H1 (cell line): ENCODE results near the gene RANBP17. TPM values are rescaled to one million over a fixed set of nuclear protein-coding genes. Genes with fewer than 3 reads are reported as not detected.
"Not testable (repeated sequence)": the region's sequence is repeated elsewhere in the genome, so short reads cannot be mapped to it uniquely, and the experiment has no call there.

Experiments
- CTCF ChIA-PET: fragments of 300-600 bp; sonication (Branson Sonifier 250); formaldehyde crosslinking; loops from one replicate; lab custom pipeline; 2021; ENCODE audit not compliant: partially characterized antibody; lab: Charles Lee
- POLR2A ChIA-PET: fragments of 300-600 bp; sonication (Branson Sonifier 250); formaldehyde crosslinking; loops from one replicate; lab custom pipeline; 2021; ENCODE audit warnings: inconsistent platforms; ENCODE audit not compliant: partially characterized antibody; lab: Charles Lee
- DNase-seq, 2 experiments: peaks; one replicate each; pipeline versions ENCODE4 v3.0.0 to v3.0.0-alpha.2; 2010 to 2022; ENCODE audit warnings: low spot score in 2 of 2, low read depth in 1 of 2, mixed read lengths in 1 of 2
- FAIRE-seq: peaks from 2 replicates; lab custom pipeline; 2011; peaks lifted over from hg19 to GRCh38; lab: Jason Lieb, UNC
- H2AFZ ChIP-seq: 2 replicates; pipeline ENCODE4 v1.8.1; 2012; ENCODE audit warnings: low read length, inconsistent platforms
- H2AK5ac ChIP-seq: 2 replicates; pipeline ENCODE4 v1.6.1; 2013; ENCODE audit warnings: low read depth, low read length
- H2BK120ac ChIP-seq: replicated peaks from 2 replicates; pipeline ENCODE3; 2013; ENCODE audit warnings: low read depth, low read length, inconsistent platforms
- H2BK12ac ChIP-seq: 2 replicates; pipeline ENCODE4 v1.6.1; 2013; ENCODE audit warnings: low read depth, low read length
- H2BK15ac ChIP-seq: 2 replicates; pipeline ENCODE4 v1.6.1; 2013; ENCODE audit warnings: low read length
- H2BK20ac ChIP-seq: 2 replicates; pipeline ENCODE4 v1.6.1; 2013; ENCODE audit warnings: low read length
- H2BK5ac ChIP-seq: 2 replicates; pipeline ENCODE4 v1.6.1; 2013; ENCODE audit warnings: low read depth, low read length
- H3K14ac ChIP-seq: 2 replicates; pipeline ENCODE4 v1.6.1; 2013; ENCODE audit warnings: inconsistent platforms; ENCODE audit not compliant: insufficient read length
- H3K18ac ChIP-seq: 2 replicates; pipeline ENCODE4 v1.6.1; 2013; ENCODE audit warnings: low read length; ENCODE audit errors: extremely low read depth
- H3K23ac ChIP-seq: 2 replicates; pipeline ENCODE4 v1.6.1; 2013; ENCODE audit warnings: inconsistent platforms; ENCODE audit not compliant: insufficient read length
- H3K23me2 ChIP-seq: 2 replicates; pipeline ENCODE4 v1.6.1; 2013; ENCODE audit warnings: low read depth, low read length
- H3K27ac ChIP-seq: 2 replicates; pipeline ENCODE4 v1.6.1; 2011; ENCODE audit warnings: low read depth, low read length, inconsistent platforms
- H3K27me3 ChIP-seq, 4 experiments: replicated peaks in 1 of 4; 1 replicate in 1 of 4; 2 replicates in 3 of 4; pipeline versions ENCODE4 v1.6.1 to v1.8.1; 2011 to 2013; ENCODE audit warnings: low read length in 3 of 4, mild to moderate bottlenecking in 3 of 4, inconsistent platforms in 2 of 4, mixed read lengths in 2 of 4, moderate library complexity in 1 of 4; ENCODE audit not compliant: control insufficient read depth in 3 of 4, insufficient read depth in 3 of 4; ENCODE audit errors: extremely low read depth in 1 of 4
- H3K36me3 ChIP-seq, 4 experiments: 2 replicates each; pipeline versions ENCODE4 v1.6.1 to v1.8.1; 2011 to 2013; ENCODE audit warnings: mild to moderate bottlenecking in 4 of 4, low read length in 3 of 4, moderate library complexity in 2 of 4, control low read depth in 1 of 4, inconsistent platforms in 1 of 4; ENCODE audit not compliant: insufficient read depth in 4 of 4, control insufficient read depth in 2 of 4
- H3K4ac ChIP-seq: replicated peaks from 2 replicates; pipeline ENCODE3; 2013; ENCODE audit warnings: low read length, low read depth, mixed read lengths, inconsistent platforms; ENCODE audit not compliant: insufficient read length
- H3K4me1 ChIP-seq, 4 experiments: replicated peaks in 1 of 4; 1 replicate in 1 of 4; 2 replicates in 3 of 4; pipeline versions ENCODE4 v1.6.1 to v1.8.1; 2011 to 2013; ENCODE audit warnings: low read length in 3 of 4, inconsistent platforms in 2 of 4, mixed read lengths in 1 of 4; ENCODE audit not compliant: insufficient read depth in 4 of 4, control insufficient read depth in 3 of 4
- H3K4me2 ChIP-seq, 2 experiments: 2 replicates each; pipeline versions ENCODE4 v1.6.1 to v1.8.1; 2011 to 2013; ENCODE audit warnings: low read depth in 2 of 2, low read length in 2 of 2, control low read depth in 1 of 2, inconsistent platforms in 1 of 2, mild to moderate bottlenecking in 1 of 2; ENCODE audit not compliant: insufficient read depth in 1 of 2
- H3K4me3 ChIP-seq, 4 experiments: fragments of 200-600, 300-600 bp in 1 of 4; sonication (generic), shearing (Covaris generic), sonication (Bioruptor Twin) in 1 of 4; 2 replicates each; pipeline versions ENCODE4 v1.5.1 to v1.8.1; 2011 to 2016; ENCODE audit warnings: low read length in 4 of 4, low read depth in 3 of 4, control low read depth in 2 of 4, inconsistent platforms in 2 of 4, mild to moderate bottlenecking in 2 of 4, mixed read lengths in 1 of 4, moderate library complexity in 1 of 4; ENCODE audit not compliant: insufficient read depth in 2 of 4; ENCODE audit errors: extremely low read depth in 1 of 4
- H3K56ac ChIP-seq: replicated peaks from 2 replicates; pipeline ENCODE3; 2013; ENCODE audit warnings: low read depth, mild to moderate bottlenecking, mixed read lengths, low read length, inconsistent platforms; ENCODE audit not compliant: insufficient read length
- H3K79me1 ChIP-seq: 2 replicates; pipeline ENCODE4 v1.6.1; 2013; ENCODE audit warnings: low read depth, low read length, control low read depth
- H3K79me2 ChIP-seq, 2 experiments: 2 replicates each; pipeline versions ENCODE4 v1.6.1 to v1.8.1; 2012 to 2013; ENCODE audit warnings: low read length in 2 of 2, mild to moderate bottlenecking in 2 of 2, inconsistent platforms in 1 of 2; ENCODE audit not compliant: insufficient read depth in 2 of 2, control insufficient read depth in 1 of 2
- H3K9ac ChIP-seq, 4 experiments: replicated peaks in 1 of 4; 1 replicate in 1 of 4; 2 replicates in 3 of 4; pipeline versions ENCODE4 v1.6.1 to v1.8.1; 2011 to 2013; ENCODE audit warnings: low read depth in 3 of 4, low read length in 3 of 4, control low read depth in 2 of 4, mild to moderate bottlenecking in 2 of 4, moderate library complexity in 2 of 4, inconsistent platforms in 1 of 4; ENCODE audit errors: extremely low read depth in 1 of 4
- H3K9me3 ChIP-seq, 2 experiments: 2 replicates each; pipeline versions ENCODE4 v1.6.1 to v1.8.1; 2012 to 2013; ENCODE audit warnings: mild to moderate bottlenecking in 2 of 2, moderate library complexity in 2 of 2, control low read depth in 1 of 2, inconsistent platforms in 1 of 2, low read depth in 1 of 2, low read length in 1 of 2, mixed read lengths in 1 of 2; ENCODE audit not compliant: insufficient read depth in 2 of 2
- H4K20me1 ChIP-seq, 2 experiments: replicated peaks in 1 of 2; 2 replicates each; pipeline versions ENCODE3 to v1.8.1; 2011 to 2013; ENCODE audit warnings: inconsistent platforms in 2 of 2, low read length in 2 of 2, mild to moderate bottlenecking in 1 of 2; ENCODE audit not compliant: insufficient read depth in 2 of 2, control insufficient read depth in 1 of 2
- H4K5ac ChIP-seq: 2 replicates; pipeline ENCODE4 v1.6.1; 2013; ENCODE audit warnings: low read length, low read depth, mixed read lengths, inconsistent platforms; ENCODE audit not compliant: insufficient read length
- H4K8ac ChIP-seq: 2 replicates; pipeline ENCODE4 v1.8.0; 2013; ENCODE audit warnings: mild to moderate bottlenecking, moderate library complexity, low read length, inconsistent platforms; ENCODE audit not compliant: insufficient read depth; ENCODE audit errors: extremely low read depth
- H4K91ac ChIP-seq: replicated peaks from 2 replicates; pipeline ENCODE3; 2013; ENCODE audit warnings: low read length, mixed read lengths, inconsistent platforms; ENCODE audit not compliant: insufficient read length
- WGBS, 2 experiments: shearing (Covaris generic) in 1 of 2; methylation state at CpG; one replicate each; pipeline versions ENCODE4 v1.1.6 to v1.1.7; 2013 to 2015; ENCODE audit warnings: low lambda C conversion rate in 2 of 2, mixed read lengths in 2 of 2, inconsistent platforms in 1 of 2, low coverage in 1 of 2, missing lambda C conversion rate in 1 of 2; ENCODE audit not compliant: insufficient replicate concordance in 2 of 2, insufficient coverage in 1 of 2, insufficient read length in 1 of 2; ENCODE audit errors: extremely low coverage in 1 of 2, missing lambda C conversion rate in 1 of 2; 5-methylcytosine and 5-hydroxymethylcytosine counted together
- polyA plus RNA-seq, 7 experiments: library from polyadenylated mRNA; depleted of rRNA in 3 of 7; stranded (reverse) in 5 of 7; unstranded in 2 of 7; fragments of >200 nt in 5 of 7; fragments of 200-250 nt in 2 of 7; gene quantifications; 1 replicate in 5 of 7; 2 replicates in 1 of 7; 4 replicates in 1 of 7; pipeline versions ENCODE4 v1.2.1 to v1.2.3, GENCODE V29; 2011 to 2013; ENCODE audit warnings: missing spikeins in 2 of 7, mixed read lengths in 2 of 7
- total RNA-seq: library from RNA; stranded (reverse); fragmentation: NEBNext Ultra II Directional; extraction: Animal tissue kit (Norgen Biotek cat#: 25700); gene quantifications from 2 replicates; pipeline ENCODE4 v1.2.1, GENCODE V29; 2021

The RANBP17 gene
- total and polyA plus RNA-seq, 2 of the 8 experiments (the other 6 are each of a cell fraction or from before 2014, with no cell fraction given): 8.6 to 21.3 TPM

- H4K5ac ChIP-seq, H2BK12ac ChIP-seq, H3K18ac ChIP-seq, H3K9me3 ChIP-seq, H2BK15ac ChIP-seq, H4K91ac ChIP-seq, H4K8ac ChIP-seq, H2BK120ac ChIP-seq, H2AK5ac ChIP-seq, H2BK5ac ChIP-seq, H3K4me3 ChIP-seq, H3K23ac ChIP-seq, FAIRE-seq, H2BK20ac ChIP-seq, H3K79me1 ChIP-seq, H3K79me2 ChIP-seq, H3K23me2 ChIP-seq, H3K4ac ChIP-seq, H3K27ac ChIP-seq, H3K56ac ChIP-seq, H3K14ac ChIP-seq, H3K4me2 ChIP-seq, H3K36me3 ChIP-seq, H3K9ac ChIP-seq, H3K4me1 ChIP-seq, DNase-seq, POLR2A ChIA-PET, H2AFZ ChIP-seq, H4K20me1 ChIP-seq: not testable (repeated sequence)
- peaks cover 0 to 12% (median 6%) of the 10 kb centered on the region in 4 experiments; a peak in 6 of 7 replicates for H3K27me3 ChIP-seq
- 86% methylated on average over 6 of the region's 6 CpGs; no CpG with 5 or more reads in 1 of the 2 experiments for WGBS, 2 experiments
- CTCF ChIA-PET: interaction anchor here (0.6 to 1.5 kb wide), 2 partner anchors 44 to 165 kb away, joined by 3 to 4 read pairs; no protein-coding TSS in a partner anchor
Observed at GRCh38 chr5:171297941-171298340, 436.1 kb downstream of the RANBP17 start.
